ENCODE results near the gene ZNF335.

Gene ZNF335

DNA sequence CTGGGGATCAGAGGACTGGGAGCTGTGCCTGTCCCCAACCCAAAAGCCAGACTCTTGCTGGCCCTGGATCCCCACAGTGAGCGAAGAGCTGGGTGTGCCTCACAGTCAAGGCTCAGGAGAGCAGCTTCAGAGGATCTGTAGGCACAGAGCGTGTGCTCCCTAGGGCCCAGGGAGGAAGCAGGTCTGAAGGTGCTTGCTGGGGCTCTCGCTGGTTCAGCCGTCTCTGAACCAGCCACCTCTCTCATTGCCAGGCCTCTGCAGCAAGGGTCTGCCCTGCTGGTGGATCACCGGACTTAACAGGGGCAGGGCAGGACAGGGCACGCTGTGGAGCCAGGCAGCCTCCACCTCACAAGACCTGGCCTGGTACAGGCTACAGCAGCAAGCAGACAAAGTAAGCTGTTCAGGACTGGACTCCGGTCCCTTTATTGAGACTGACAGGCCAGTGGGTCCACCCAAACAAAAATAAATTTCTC is 23.7 kb downstream of the ZNF335 start:
- no peaks in the 10 kb centered on the region for H3K27me3 ChIP-seq (ENCODE audit: insufficient read depth, insufficient read length)
- no peak overlapping the region for H3K9ac ChIP-seq (ENCODE audit: insufficient read length, low read depth)
- TF ChIP-seq ZNF274 (IDR thresholded peaks at IDR 0.05; ENCODE audit: low read depth, low read length) (no peak), YY1 (IDR thresholded peaks at IDR 0.05; ENCODE audit: insufficient read depth, insufficient read length) (no peak), SUZ12 (IDR thresholded peaks at IDR 0.05; ENCODE audit: extremely low read depth, insufficient read depth, insufficient read length) (no peak)
- no peak overlapping the region for H3K4me3 ChIP-seq (ENCODE audit: insufficient read length, low read depth)
- DNase-seq (ENCODE audit: low read depth, low spot score) = no peak
- H3K4me1 ChIP-seq (ENCODE audit: insufficient read depth, insufficient read length) = peaks cover 3% of the 10 kb centered on the region
- H3K36me3 ChIP-seq (ENCODE audit: insufficient read depth, insufficient read length, low read length) = peaks cover 99% of the 10 kb centered on the region
- H3K9me3 ChIP-seq (ENCODE audit: insufficient read depth, low read length) = no peaks in the 10 kb centered on the region

DNA sequence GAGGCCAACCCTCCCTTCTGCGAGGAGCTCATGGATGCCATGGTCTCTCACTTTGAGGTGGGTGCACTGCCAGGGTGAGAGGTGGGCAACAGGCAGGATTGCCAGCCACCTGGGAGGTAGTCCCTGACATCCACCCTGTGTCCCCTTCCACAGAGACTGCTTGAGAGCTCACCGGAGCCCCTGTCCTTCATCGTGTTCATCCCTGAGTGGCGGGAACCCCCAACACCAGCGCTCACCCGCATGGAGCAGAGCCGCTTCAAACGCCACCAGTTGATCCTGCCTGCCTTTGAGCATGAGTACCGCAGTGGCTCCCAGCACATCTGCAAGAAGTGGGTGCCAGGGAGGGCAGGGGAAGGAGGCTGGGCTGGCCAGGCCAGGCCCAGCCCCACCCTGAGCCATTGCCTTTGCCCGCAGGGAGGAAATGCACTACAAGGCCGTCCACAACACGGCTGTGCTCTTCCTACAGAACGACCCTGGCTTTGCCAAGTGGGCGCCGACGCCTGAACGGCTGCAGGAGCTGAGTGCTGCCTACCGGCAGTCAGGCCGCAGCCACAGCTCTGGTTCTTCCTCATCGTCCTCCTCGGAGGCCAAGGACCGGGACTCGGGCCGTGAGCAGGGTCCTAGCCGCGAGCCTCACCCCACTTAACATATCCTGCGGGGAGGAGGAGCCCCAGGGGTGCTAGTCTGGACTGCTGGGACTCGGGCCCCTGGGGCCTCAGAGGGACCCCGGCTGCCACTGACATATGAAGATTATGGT is 24.7 kb downstream of the ZNF335 start:
- peaks cover 3% of the 10 kb centered on the region for H3K4me1 ChIP-seq (ENCODE audit: insufficient read depth, insufficient read length)
- no peak for TF ChIP-seq SUZ12 (IDR thresholded peaks at IDR 0.05; ENCODE audit: extremely low read depth, insufficient read depth, insufficient read length)
- TF ChIP-seq YY1 (IDR thresholded peaks at IDR 0.05; ENCODE audit: insufficient read depth, insufficient read length) = no peak
- no peak for TF ChIP-seq ZNF274 (IDR thresholded peaks at IDR 0.05; ENCODE audit: low read depth, low read length)

DNA sequence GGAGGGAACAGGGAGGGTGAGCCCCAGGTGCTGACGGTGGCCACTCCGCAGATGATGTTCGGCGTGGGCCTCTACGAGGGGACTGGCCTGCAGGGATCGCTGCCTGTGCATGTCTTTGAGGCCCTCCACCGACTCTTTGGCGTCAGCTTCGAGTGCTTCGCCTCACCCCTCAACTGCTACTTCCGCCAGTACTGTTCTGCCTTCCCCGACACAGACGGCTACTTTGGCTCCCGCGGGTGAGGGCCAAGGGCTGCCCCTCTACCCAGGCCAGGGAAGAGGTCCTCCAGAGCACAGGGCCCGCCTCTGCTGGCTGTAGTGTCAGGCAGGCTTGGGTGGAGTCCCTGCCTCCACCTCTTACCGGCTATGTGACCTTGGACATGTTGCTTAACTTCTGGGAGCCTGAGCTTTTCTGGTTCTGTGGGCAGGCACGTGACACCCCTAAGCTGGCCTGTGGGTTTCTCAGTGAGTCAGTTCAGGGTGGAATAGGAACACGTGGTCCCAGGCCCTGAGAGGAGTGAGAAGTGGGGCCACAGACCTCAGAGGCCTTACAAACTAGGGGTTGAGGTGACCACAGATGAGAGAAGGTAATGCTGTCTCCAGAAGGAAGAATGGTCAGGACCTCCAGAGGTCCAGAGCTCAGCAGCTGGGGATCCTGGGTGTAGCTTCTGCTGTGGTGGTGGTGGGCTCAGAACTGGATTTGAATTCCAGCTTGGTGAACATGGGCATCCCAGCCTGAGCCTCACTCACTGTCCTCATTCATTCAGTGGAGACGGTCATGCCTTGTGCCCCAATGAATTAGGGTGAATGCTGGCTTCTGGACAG is 25.6 kb downstream of the ZNF335 start:
- H3K27me3 ChIP-seq (ENCODE audit: insufficient read depth, insufficient read length) = no peaks in the 10 kb centered on the region
- DNase-seq (ENCODE audit: low read depth, low spot score) = no peak

More for the DNA sequence above, 24.7 kb downstream of the ZNF335 start:
- H3K27me3 ChIP-seq (ENCODE audit: insufficient read depth, insufficient read length) = no peaks in the 10 kb centered on the region
- H3K9ac ChIP-seq (ENCODE audit: insufficient read length, low read depth) = no peak overlapping the region
- peaks cover 98% of the 10 kb centered on the region for H3K36me3 ChIP-seq (ENCODE audit: insufficient read depth, insufficient read length, low read length)
- no peak overlapping the region for H3K4me3 ChIP-seq (ENCODE audit: insufficient read length, low read depth)
- no peaks in the 10 kb centered on the region for H3K9me3 ChIP-seq (ENCODE audit: insufficient read depth, low read length)
- DNase-seq (ENCODE audit: low read depth, low spot score) = no peak

DNA sequence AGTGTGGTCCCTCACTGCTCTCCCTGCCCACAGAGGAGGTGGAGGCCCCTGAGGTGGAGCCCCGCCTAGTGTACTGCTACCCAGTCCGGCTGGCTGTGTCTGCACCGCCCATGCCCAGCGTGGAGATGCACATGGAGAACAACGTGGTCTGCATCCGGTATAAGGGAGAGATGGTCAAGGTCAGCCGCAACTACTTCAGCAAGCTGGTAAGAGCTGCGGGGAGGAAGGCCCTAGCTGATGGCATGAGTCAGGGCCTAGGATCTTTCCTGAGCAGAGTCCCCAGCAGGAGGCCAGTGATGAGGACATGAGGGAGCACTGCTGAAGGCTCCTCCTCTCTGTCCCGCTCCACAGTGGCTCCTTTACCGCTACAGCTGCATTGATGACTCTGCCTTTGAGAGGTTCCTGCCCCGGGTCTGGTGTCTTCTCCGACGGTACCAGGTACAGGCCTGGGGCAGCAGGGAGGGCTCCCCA is 26.3 kb downstream of the ZNF335 start:
- Histone ChIP-seq H3K9me3 (ENCODE audit: insufficient read depth, low read length) (no peaks in the 10 kb centered on the region), H3K36me3 (ENCODE audit: insufficient read depth, insufficient read length, low read length) (peaks cover 87% of the 10 kb centered on the region), H3K9ac (ENCODE audit: insufficient read length, low read depth) (no peak overlapping the region), H3K27me3 (ENCODE audit: insufficient read depth, insufficient read length) (no peaks in the 10 kb centered on the region), H3K4me1 (ENCODE audit: insufficient read depth, insufficient read length) (no peaks in the 10 kb centered on the region), H3K4me3 (ENCODE audit: insufficient read length, low read depth) (no peak overlapping the region)
- DNase-seq (ENCODE audit: low read depth, low spot score) = no peak
- TF ChIP-seq SUZ12 (IDR thresholded peaks at IDR 0.05; ENCODE audit: extremely low read depth, insufficient read depth, insufficient read length) (no peak), YY1 (IDR thresholded peaks at IDR 0.05; ENCODE audit: insufficient read depth, insufficient read length) (no peak), ZNF274 (IDR thresholded peaks at IDR 0.05; ENCODE audit: low read depth, low read length) (no peak)

More for the DNA sequence above, 25.6 kb downstream of the ZNF335 start:
- no peaks in the 10 kb centered on the region for H3K4me1 ChIP-seq (ENCODE audit: insufficient read depth, insufficient read length)
- no peak overlapping the region for H3K9ac ChIP-seq (ENCODE audit: insufficient read length, low read depth)
- no peak overlapping the region for H3K4me3 ChIP-seq (ENCODE audit: insufficient read length, low read depth)
- H3K9me3 ChIP-seq (ENCODE audit: insufficient read depth, low read length) = no peaks in the 10 kb centered on the region
- TF ChIP-seq YY1 (IDR thresholded peaks at IDR 0.05; ENCODE audit: insufficient read depth, insufficient read length) (no peak), SUZ12 (IDR thresholded peaks at IDR 0.05; ENCODE audit: extremely low read depth, insufficient read depth, insufficient read length) (no peak), ZNF274 (IDR thresholded peaks at IDR 0.05; ENCODE audit: low read depth, low read length) (no peak)
- H3K36me3 ChIP-seq (ENCODE audit: insufficient read depth, insufficient read length, low read length) = peaks cover 89% of the 10 kb centered on the region

DNA sequence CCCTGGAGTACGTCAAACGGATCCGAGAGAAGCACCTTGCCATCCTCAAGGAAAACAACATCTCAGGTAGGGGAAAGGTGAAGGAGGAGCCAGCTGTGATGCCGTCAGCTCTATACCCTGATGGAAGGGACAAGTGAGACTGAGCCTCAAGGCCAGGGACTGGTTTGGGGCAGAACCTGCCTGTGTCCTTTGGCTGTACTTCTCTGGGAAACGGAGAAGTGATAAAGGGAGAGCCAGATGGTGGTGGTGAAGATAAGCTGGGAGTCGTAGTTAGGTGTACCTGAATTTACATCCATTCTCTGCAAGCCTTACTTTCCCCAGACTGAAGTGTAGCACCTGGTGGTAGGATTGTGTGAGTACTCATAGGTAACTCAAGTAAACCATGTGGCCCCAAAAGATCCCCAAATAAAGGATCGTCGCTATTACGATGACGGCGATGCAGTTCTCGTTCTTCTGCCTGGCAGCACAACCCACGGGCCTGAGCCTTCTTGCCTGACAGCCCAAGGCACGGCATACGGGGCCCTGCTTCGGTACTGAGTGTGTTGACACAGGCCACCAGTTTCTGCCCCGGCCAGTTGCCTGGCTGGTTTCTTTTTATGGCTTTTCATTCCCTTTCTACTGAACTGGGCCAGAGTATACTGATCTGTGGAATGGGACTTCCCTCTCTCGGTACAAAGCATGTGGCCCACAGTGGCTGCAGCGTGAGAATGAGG is 26.9 kb downstream of the ZNF335 start:
- Histone ChIP-seq H3K9me3 (ENCODE audit: insufficient read depth, low read length) (no peaks in the 10 kb centered on the region), H3K9ac (ENCODE audit: insufficient read length, low read depth) (no peak overlapping the region), H3K27me3 (ENCODE audit: insufficient read depth, insufficient read length) (no peaks in the 10 kb centered on the region), H3K36me3 (ENCODE audit: insufficient read depth, insufficient read length, low read length) (peaks cover 88% of the 10 kb centered on the region), H3K4me3 (ENCODE audit: insufficient read length, low read depth) (no peak overlapping the region), H3K4me1 (ENCODE audit: insufficient read depth, insufficient read length) (no peaks in the 10 kb centered on the region)
- DNase-seq (ENCODE audit: low read depth, low spot score) = no peak
- TF ChIP-seq YY1 (IDR thresholded peaks at IDR 0.05; ENCODE audit: insufficient read depth, insufficient read length) (no peak), ZNF274 (IDR thresholded peaks at IDR 0.05; ENCODE audit: low read depth, low read length) (no peak), SUZ12 (IDR thresholded peaks at IDR 0.05; ENCODE audit: extremely low read depth, insufficient read depth, insufficient read length) (no peak)

DNA sequence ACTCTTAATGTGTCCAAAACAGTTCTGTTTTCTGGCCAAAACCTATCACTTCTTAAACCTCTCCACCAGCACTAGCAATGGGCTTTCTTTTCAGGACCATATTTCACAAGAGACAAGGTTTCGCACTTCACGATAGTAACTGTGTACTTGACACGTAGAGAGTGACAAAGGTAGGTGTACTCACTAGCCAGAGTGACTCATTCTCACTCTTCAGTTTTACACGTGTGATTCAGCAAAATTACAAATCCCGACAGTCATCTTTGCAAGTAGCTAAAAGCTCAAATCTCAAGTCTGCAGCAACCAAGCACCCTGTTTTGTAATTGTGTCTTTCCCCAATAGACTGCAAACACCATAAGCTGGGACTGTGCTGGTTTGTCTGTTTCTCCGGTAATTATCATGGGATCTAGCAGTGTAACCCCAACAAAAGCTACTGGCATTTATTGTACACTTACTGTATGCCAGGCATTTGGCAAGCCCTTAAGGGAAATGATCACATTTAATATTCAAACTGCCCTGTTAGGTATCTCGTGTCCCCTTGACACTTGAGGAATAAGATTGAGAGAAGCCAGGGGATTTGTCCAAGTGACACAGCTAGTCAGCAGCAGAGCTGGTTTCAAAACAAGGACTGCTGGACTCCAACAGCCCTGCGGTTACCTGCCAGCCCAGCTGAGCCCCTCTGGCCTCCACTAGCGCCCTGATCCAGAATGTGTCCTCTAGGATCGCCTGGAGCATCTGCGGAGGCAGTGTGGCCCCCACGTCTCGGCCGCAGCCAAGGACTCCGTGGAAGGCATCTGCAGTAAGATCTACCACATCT is 27.6 kb downstream of the ZNF335 start:
- Histone ChIP-seq H3K9me3 (ENCODE audit: insufficient read depth, low read length) (no peaks in the 10 kb centered on the region), H3K4me1 (ENCODE audit: insufficient read depth, insufficient read length) (no peaks in the 10 kb centered on the region), H3K9ac (ENCODE audit: insufficient read length, low read depth) (no peak overlapping the region), H3K27me3 (ENCODE audit: insufficient read depth, insufficient read length) (no peaks in the 10 kb centered on the region), H3K36me3 (ENCODE audit: insufficient read depth, insufficient read length, low read length) (peaks cover 88% of the 10 kb centered on the region), H3K4me3 (ENCODE audit: insufficient read length, low read depth) (no peak overlapping the region)
- no peak for DNase-seq (ENCODE audit: low read depth, low spot score)
- TF ChIP-seq SUZ12 (IDR thresholded peaks at IDR 0.05; ENCODE audit: extremely low read depth, insufficient read depth, insufficient read length) = no peak
- no peak for TF ChIP-seq ZNF274 (IDR thresholded peaks at IDR 0.05; ENCODE audit: low read depth, low read length)
- TF ChIP-seq YY1 (IDR thresholded peaks at IDR 0.05; ENCODE audit: insufficient read depth, insufficient read length) = no peak
